ENCODE data around the gene AGL.
"Not testable (repeated sequence)": the region's sequence is repeated elsewhere in the genome, so short reads cannot be mapped to it uniquely, and the experiment has no call there.

Gene AGL

DNA sequence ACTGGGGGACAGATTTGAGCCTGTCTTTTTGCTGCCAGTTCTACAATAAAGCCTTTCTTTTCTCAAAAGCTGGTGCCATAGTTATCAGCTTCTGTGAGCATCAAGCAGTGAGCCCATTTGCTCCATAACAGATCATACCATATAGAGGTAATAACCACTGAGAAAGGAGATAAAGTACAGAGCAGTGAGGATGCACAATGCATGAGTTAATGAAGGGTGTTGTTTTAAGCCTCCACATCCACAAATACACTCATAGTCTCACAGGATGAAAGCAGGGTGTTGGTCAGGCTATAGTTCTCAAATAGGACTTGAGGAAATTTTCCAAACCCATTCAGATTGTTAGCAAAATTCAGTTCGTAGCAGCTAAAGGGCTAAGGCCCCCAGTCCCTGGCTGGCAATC lies 94.0 kb downstream of the AGL start:
- no peak for DNase-seq

DNA sequence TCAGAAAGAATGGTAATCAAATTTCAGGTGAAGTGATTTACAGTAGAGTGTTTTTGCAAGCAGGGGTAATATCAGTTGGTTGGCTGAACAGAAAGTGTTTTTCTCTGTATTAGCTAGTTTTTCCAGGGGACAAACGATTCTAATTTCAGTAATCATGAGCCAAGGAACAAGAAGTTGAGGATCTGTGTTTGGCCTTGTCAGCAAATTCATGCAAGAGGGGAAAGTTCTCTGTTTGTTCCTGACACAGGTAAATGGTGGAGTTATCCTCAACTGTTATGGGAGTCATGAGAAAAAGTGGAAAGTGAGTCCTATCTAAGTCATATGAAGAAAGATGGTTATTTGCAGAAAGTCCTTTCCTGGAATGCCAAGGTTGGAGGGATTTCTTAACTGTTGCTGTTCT lies 95.0 kb downstream of the AGL start:
- DNase-seq: no peak

DNA sequence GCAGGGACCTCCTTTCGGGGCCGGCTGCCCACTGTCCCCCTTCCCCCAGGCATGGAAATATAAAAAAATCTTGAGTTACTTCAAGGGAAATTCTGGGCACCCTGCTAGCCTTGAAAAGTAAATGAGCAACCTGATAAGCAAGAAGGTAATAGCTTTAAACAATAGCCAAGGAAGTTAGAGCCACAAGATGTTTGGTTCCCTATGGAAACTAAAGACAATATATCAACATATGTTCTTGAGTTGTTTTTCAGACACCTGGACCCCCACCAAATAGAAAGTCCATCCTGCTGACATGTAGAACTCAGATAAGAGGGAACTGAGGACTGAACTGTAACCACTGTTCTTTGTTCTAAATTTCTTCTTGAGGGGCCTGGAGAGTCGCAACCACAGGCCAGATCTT lies 100.3 kb downstream of the AGL start:
- DNase-seq: no peak

GRCh38 chr1:99952522-99952921 lies 102.4 kb downstream of the AGL start:
- no peak for DNase-seq

DNA sequence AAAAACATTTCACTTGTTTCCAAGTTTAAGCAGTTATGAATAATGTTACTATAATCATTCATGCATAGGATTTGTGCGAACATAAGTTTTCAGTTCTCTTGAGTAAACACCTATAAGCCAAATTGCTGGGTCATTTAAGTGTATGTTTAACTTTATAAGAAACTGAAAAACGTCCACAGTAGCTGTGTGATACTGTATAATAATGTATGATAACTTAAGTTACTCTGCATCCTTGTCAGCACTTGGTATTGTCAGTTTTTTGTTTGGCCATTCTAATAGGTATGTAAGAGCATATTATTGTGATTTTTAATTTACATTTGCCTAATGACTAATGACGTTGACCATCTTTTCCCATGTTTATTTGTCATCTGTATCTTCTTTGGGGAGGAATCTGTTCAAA lies 105.2 kb downstream of the AGL start:
- no peak for DNase-seq

DNA sequence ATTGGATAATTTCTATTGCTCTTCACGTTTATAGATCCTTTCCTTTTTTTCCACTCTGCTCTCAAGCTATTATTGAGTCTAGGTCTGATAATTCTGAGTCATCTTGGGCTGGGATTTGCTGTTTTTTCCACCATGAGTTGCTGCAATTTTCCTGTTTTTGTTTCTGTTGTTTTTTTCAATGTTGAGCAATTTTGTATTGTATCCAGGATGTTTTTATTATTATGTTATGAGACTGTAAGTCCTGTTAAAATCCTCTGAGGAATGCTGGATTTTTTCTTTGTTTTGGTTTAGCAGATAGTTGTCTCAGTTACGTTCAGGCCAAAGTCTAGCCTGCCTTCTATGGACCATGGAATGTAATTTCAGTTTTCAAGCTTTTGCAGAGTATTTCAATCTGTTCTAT lies 106.6 kb downstream of the AGL start:
- DNase-seq: no peak

GRCh38 chr1:99957818-99958217 lies 107.7 kb downstream of the AGL start:
- no peak for DNase-seq

DNA sequence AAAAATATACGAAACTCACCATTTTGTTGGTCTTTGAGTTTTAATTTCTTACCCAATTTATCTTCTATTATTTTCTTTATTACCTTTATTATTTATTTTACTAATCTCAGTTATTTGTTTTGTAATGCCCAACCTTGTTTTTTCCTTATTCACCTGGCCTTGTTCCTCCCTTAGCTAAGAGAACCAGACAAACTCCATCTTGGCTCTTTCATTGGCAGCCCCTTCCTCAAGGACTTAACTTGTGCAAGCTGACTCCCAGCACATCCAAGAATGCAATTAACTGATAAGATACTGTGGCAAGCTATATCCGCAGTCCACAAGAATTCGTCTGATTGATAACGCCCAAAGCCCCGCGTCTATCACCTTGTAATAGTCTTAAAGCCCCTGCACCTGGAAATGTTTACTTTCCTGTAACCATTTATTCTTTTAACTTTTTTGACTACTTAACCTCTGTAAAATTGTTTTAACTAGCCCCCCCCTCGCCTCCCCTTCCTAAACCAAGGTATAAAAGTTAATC lies 109.1 kb downstream of the AGL start:
- not testable (repeated sequence) for DNase-seq

GRCh38 chr1:99960260-99960659 lies 110.1 kb downstream of the AGL start:
- not testable (repeated sequence) for DNase-seq

GRCh38 chr1:99963041-99963795 lies 113.1 kb downstream of the AGL start:
- DNase-seq: peak; percentile 56

DNA sequence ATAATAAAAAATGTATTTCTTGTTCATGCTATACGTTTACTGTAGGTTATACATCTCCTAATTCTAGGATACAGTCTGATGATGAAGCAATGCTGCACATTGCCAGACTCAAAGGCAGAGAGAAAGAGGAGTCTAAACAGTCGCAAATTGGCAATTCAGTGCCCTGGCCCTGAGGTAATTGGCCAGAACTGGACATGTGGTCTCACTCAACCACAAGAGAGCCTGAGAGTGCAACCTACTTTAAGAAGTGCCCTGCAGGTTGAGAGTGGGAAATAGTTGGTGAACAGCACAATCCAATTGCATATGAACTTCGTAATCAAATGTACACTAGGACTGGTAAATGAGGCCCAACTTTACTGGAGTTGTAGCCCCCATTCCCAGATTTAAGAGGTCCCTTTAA lies 114.6 kb downstream of the AGL start:
- DNase-seq: no peak

- DNase-seq: no peak
Measured at GRCh38 chr1:99965646-99966375, 115.7 kb downstream of the AGL start.

DNA sequence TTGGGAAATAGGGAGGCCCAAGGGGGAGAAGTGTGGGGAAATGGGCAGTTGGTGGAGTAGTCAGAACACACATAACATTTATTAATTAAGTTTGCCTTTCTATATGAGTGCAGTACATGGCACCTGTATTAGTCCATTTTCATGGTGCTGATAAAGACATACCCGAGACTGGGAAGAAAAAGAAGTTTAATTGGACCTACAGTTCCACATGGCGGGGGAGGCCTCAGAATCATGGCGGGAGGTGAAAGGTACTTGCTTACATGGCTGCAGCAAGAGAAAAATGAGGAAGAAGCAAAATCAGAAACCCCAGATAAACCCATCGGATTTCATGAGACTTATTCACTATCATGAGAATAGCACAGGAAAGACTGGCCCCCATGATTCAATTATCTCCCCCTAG lies 118.1 kb downstream of the AGL start:
- DNase-seq: no peak

DNA sequence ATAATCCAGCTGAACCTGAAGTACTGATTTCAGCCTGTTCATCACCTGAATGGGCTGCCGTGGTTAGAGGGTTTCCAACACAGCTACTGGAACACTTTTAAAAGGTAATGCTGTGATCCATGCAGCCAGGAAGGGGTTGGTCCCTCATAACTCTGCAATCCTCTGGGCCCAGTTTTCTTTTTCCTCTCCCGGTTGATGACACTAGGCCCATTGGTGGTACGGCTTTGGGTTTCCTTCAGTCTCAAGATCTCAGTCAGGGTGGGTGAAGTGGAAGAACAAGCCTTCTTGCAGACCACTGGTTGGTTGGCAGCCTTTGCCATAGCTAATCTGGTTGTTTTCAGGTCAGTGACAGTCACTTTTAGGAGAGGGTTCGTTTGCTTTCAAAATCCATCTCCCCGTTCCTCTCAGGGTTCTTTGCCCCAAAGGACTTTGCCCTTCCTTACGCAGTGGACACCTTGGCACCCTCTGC lies 119.1 kb downstream of the AGL start:
- DNase-seq: peak; percentile 1

DNA sequence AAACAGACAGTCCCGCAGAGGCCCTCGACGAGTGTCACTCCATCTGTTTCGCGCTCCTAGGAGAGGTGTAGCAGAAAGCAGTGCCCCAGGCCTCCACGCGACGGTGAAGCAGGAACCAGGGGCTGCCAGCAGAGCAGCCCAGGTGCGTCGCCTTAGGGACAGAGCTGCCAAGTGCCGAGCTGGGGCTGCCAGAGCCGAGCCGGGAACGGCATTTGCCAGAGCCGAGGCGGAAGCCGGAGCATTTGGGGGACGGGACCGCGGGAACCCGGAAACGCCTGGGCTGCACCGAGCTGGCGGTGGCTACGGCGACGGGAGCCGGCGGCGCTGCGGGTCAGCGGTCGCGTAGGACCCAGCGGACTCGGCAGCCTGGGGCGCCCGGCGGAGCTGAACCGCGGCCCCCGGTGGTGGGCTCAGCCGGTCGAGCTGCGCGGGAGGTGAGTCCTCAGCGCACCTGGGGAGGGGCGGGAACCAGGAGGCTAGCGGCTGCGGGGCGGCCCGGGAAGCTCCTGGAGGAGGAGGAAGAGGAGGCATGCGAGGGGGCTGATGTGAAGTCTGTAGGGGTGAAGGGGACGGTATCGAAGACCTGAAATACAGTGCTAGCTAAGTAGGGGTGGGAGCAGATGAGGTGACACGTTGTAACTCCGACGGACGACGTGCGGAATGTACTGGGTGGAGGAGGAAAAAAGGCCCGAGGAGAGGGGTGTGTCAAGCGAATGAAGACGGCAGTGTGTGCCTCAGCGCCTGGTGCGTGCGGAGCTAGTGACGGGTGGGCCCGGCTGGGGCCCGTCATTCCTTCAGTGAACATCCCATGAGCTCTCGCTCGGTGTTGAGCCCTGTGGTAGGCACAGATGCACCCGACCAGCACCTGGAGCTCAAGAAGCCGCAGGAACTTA lies 119.8 kb downstream of the AGL start, which contains the start of gene SLC35A3:
SLC35A3 (plus strand) TSS at position 268 of the 893 bp plus-strand sequence. CDS start 23,559 bp downstream, outside the sequence.
- DNase-seq: peak; percentile 69

DNA sequence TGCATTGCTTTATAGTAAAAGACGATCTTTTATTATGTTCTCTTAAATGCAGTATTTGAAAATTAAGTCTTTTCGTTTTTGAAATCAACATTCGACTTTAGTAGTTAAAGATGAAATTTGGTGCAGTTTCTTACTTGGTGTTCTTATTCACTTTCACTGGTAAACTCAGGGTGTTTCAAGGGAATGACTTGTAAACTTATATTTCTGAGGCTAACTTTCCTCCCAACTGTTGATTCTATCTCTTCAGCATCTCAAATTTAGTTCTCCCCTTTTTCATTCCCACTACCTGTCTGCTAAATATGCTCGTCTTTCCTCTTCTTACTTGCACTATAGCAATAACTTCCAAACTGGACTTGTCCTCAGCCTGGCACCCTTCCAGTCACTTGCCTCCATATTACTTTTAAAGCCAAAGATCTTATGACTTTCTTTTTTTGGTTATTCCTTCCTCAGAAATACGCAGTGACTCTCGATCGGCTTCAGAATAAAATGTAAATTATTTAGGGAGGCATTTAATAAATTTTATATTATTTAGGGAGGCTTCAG lies 120.6 kb downstream of the AGL start:
- DNase-seq: no peak

GRCh38 chr1:99972066-99972465 lies 121.9 kb downstream of the AGL start:
- DNase-seq: not testable (repeated sequence)

All from fibroblast of skin of abdomen (primary cell).